ENCODE data around the gene GPER1. TPM values are rescaled to one million over a fixed set of nuclear protein-coding genes. Genes with fewer than 3 reads are reported as not detected.

GPER1 gene
- total and polyA plus RNA-seq, 2 donors (not counting 3 experiments of a cell fraction or from before 2014, with no cell fraction given), result 0.77 to 2.3 TPM

DNA sequence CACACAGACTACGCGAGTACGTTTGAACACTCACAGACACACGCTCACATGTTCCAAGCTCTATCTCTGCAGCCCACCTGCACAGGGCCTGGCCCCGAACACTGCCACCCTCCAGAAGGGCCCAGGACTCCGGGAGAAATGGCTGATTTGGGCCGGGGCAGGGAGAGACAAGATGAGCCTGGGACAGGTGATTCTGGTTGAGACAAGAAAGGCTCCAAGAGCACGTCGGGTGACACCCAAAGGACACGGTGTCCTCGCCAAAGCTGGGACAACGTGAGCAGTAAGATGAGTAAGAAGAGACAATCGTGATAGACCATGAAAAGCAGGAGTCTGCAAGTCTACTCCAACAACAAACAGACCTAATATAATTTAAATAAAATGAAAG, 9.2 kb downstream of the GPER1 start:
- FAIRE-seq, result no peak
- H4K20me1 ChIP-seq (replicated peaks; ENCODE audit: control insufficient read depth, extremely low read depth, insufficient read depth, low read length), result no peaks in the 10 kb centered on the region
- POLR2A ChIA-PET, result no interaction called here

More for the DNA sequence above, 9.2 kb downstream of the GPER1 start:
- CTCF ChIA-PET, result interaction anchor here (0.7 to 1.5 kb wide), 2 partner anchors 11 to 104 kb away, joined by 3 to 4 read pairs; no protein-coding TSS in a partner anchor
- no peak for DNase-seq (ENCODE audit: low read depth, low spot score)
- Histone ChIP-seq H3K9me1 (replicated peaks; ENCODE audit: control insufficient read depth, extremely low read depth, insufficient read depth, low read length) (no peaks in the 10 kb centered on the region), H3K4me2 (ENCODE audit: insufficient read depth, low read length) (no peak overlapping the region), H3K4me1 (ENCODE audit: control insufficient read depth, extremely low read depth, insufficient read depth, low read length) (peaks cover 16% of the 10 kb centered on the region), H2AFZ (ENCODE audit: low read depth, low read length) (no peak overlapping the region), H3K79me2 (ENCODE audit: control insufficient read depth, insufficient read depth, low read length) (no peaks in the 10 kb centered on the region), H3K9me3 (replicated peaks; ENCODE audit: control insufficient read depth, insufficient read depth, low read length) (no peaks in the 10 kb centered on the region), H3K9ac (replicated peaks; ENCODE audit: extremely low read depth, insufficient read depth, low read length) (no peak overlapping the region), H3K27me3 (ENCODE audit: control insufficient read depth in 2 of 2, insufficient read depth in 2 of 2, low read length in 2 of 2) (no peaks in the 10 kb centered on the region), H3K4me3 (replicated peaks in 1 of 3; ENCODE audit: insufficient read depth in 1 of 3, low read depth in 1 of 3, low read length in 3 of 3) (no peak overlapping the region), H3K27ac (ENCODE audit: insufficient read depth, low read depth, low read length) (no peak overlapping the region), H3K36me3 (ENCODE audit: control insufficient read depth in 2 of 2, extremely low read depth in 1 of 2, insufficient read depth in 2 of 2, low read length in 2 of 2) (peaks cover 0 to 1% of the 10 kb centered on the region in 2 experiments)
- no TSS peak for BruUV-seq (replicated peaks)
- TF ChIP-seq POLR2A (IDR thresholded peaks at IDR 0.05; ENCODE audit: low read depth, low read length) (no peak), MYC (IDR thresholded peaks at IDR 0.05; ENCODE audit: low read depth, low read length) (no peak), EZH2 (IDR thresholded peaks at IDR 0.05; ENCODE audit: borderline replicate concordance, low read depth, low read length, severe bottlenecking) (no peak), JUN (IDR thresholded peaks at IDR 0.05; ENCODE audit: borderline replicate concordance, insufficient read depth, insufficient read length, low read depth) (no peak), GATA2 (IDR thresholded peaks at IDR 0.05; ENCODE audit: insufficient read depth, insufficient read length, low read depth, low read length) (no peak), POLR2AphosphoS5 (IDR thresholded peaks at IDR 0.05; ENCODE audit: insufficient read depth, low read depth, low read length) (no peak), FOS (IDR thresholded peaks at IDR 0.05; ENCODE audit: borderline replicate concordance, insufficient read depth, low read length) (no peak)
- TF ChIP-seq, protein P1, sequence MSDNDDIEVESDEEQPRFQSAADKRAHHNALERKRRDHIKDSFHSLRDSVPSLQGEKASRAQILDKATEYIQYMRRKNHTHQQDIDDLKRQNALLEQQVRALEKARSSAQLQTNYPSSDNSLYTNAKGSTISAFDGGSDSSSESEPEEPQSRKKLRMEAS (IDR thresholded peaks at IDR 0.05; ENCODE audit: insufficient read depth, insufficient read length), result no peak
- TF ChIP-seq, protein P2, sequence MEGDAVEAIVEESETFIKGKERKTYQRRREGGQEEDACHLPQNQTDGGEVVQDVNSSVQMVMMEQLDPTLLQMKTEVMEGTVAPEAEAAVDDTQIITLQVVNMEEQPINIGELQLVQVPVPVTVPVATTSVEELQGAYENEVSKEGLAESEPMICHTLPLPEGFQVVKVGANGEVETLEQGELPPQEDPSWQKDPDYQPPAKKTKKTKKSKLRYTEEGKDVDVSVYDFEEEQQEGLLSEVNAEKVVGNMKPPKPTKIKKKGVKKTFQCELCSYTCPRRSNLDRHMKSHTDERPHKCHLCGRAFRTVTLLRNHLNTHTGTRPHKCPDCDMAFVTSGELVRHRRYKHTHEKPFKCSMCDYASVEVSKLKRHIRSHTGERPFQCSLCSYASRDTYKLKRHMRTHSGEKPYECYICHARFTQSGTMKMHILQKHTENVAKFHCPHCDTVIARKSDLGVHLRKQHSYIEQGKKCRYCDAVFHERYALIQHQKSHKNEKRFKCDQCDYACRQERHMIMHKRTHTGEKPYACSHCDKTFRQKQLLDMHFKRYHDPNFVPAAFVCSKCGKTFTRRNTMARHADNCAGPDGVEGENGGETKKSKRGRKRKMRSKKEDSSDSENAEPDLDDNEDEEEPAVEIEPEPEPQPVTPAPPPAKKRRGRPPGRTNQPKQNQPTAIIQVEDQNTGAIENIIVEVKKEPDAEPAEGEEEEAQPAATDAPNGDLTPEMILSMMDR (IDR thresholded peaks at IDR 0.05; ENCODE audit: extremely low read depth in 1 of 2, insufficient read depth in 1 of 2, low read depth in 1 of 2, low read length in 2 of 2), result no peak
- intact Hi-C loops (cut with micrococcal nuclease) (no loop called here), dilution Hi-C loops (cut with MboI; ENCODE audit: extremely low pct_ligation_motif_present, low sequenced_read_pairs) (no loop called here)
